BJ (cell line): ENCODE measurements around the gene SYT17. TPM values are rescaled to one million over a fixed set of nuclear protein-coding genes. Genes with fewer than 3 reads are reported as not detected.
A peak's percentile ranks its signal among the peaks of the same experiment; 100 is the strongest.

Source experiments
- CTCF ChIA-PET: fragments of 350-600 bp; formaldehyde crosslinking; extraction: SDS; loops from one replicate; lab custom pipeline; 2021; ENCODE audit warnings: antibody characterized with exemption, inconsistent platforms; lab: Yijun Ruan, JAX
- POLR2A ChIA-PET: fragments of 300-600 bp; sonication (Branson Sonifier 250); formaldehyde crosslinking; extraction: SDS; loops from one replicate; lab custom pipeline; 2021; ENCODE audit warnings: antibody characterized with exemption; lab: Charles Lee
- DNase-seq: peaks from one replicate; pipeline ENCODE4 v3.0.0-alpha.2; 2011; ENCODE audit warnings: low read depth
- H3K27me3 ChIP-seq: 2 replicates; pipeline ENCODE4 v1.6.0; 2011; ENCODE audit warnings: low read length; ENCODE audit not compliant: control insufficient read depth, insufficient read depth
- H3K36me3 ChIP-seq: 2 replicates; pipeline ENCODE4 v1.5.1; 2011; ENCODE audit warnings: low read length; ENCODE audit not compliant: control insufficient read depth, insufficient read depth
- H3K4me3 ChIP-seq: 2 replicates; pipeline ENCODE4 v1.5.1; 2011; ENCODE audit warnings: low read depth, mild to moderate bottlenecking, control low read depth, low read length
- polyA plus RNA-seq: library from polyadenylated mRNA; depleted of rRNA; stranded (reverse); fragments of >200 nt; gene quantifications from 2 replicates; pipeline ENCODE4 v1.2.3, GENCODE V29; 2011
- TF ChIP-seq, protein P1 (sequence below): IDR thresholded peaks from 2 replicates; pipeline ENCODE4 v1.5.1; 2011; ENCODE audit warnings: low read depth, mild to moderate bottlenecking, control low read depth, inconsistent platforms, low read length, moderate library complexity; ENCODE audit not compliant: insufficient read depth

Gene SYT17
- polyA plus RNA-seq, 1 experiment: not detected

GRCh38 chr16:19130852-19131824, 36.9 kb upstream of the SYT17 start:
- CTCF ChIA-PET: interaction anchor here (0.6 to 2.1 kb wide), 5 partner anchors 8 to 45 kb away, joined by 3 to 8 read pairs (median 3); no protein-coding TSS in a partner anchor
- Histone ChIP-seq H3K36me3 (no peaks in the 10 kb centered on the region), H3K27me3 (no peaks in the 10 kb centered on the region), H3K4me3 (no peak overlapping the region)
- DNase-seq: peak; percentile 46
- TF ChIP-seq, protein P1, sequence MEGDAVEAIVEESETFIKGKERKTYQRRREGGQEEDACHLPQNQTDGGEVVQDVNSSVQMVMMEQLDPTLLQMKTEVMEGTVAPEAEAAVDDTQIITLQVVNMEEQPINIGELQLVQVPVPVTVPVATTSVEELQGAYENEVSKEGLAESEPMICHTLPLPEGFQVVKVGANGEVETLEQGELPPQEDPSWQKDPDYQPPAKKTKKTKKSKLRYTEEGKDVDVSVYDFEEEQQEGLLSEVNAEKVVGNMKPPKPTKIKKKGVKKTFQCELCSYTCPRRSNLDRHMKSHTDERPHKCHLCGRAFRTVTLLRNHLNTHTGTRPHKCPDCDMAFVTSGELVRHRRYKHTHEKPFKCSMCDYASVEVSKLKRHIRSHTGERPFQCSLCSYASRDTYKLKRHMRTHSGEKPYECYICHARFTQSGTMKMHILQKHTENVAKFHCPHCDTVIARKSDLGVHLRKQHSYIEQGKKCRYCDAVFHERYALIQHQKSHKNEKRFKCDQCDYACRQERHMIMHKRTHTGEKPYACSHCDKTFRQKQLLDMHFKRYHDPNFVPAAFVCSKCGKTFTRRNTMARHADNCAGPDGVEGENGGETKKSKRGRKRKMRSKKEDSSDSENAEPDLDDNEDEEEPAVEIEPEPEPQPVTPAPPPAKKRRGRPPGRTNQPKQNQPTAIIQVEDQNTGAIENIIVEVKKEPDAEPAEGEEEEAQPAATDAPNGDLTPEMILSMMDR: no peak
- POLR2A ChIA-PET: interaction anchor here (0.6 kb wide), 1 partner anchor 1569 kb away, joined by 4 read pairs; no protein-coding TSS in a partner anchor

DNA sequence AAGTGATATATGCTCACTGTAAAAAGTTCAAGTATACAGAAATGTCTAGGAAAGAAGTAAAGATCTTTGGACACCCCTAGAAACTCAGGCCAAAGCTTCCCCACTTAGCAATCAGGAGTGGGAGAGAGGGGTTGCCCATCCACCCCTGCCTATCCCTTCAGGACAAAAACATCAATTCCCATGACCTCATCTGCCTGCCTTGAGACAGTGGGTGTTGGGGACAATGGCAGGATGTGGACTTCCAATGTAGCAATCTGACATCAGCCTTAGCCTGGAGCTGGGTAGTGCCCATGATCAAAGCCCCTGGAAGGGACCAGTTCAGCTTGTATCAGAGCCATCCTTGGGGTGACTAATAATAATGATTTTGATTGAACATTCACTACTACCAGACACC, 36.2 kb upstream of the SYT17 start:
- DNase-seq: no peak
- TF ChIP-seq, protein P1: no peak
- ChIA-PET CTCF (interaction anchor here (1.4 to 2.1 kb wide), 3 partner anchors 9 to 13 kb away, joined by 3 to 8 read pairs (median 5); no protein-coding TSS in a partner anchor), POLR2A (no interaction called here)
- Histone ChIP-seq H3K27me3 (no peaks in the 10 kb centered on the region), H3K36me3 (no peaks in the 10 kb centered on the region), H3K4me3 (no peak overlapping the region)

DNA sequence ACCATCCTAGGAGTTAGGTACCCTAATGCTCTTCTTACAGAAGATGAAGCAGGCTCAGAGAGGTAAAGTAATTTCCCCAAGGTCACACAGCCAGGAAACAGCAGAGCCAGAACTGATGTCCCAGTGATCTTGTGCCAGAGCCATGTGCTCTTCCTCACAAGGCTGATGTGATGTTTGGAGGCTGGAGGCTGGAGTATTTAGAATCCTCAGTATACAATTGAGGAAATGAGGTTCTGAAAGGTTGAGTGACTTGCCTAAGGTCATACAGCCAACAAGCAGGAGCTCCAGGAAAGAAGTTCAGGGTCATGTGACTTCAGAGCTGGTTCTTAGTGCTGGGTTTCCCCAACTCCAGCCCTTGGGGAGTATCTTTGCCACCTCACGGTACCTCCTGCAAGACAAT, 35.8 kb upstream of the SYT17 start:
- CTCF ChIA-PET: interaction anchor here (1.4 to 2.1 kb wide), 3 partner anchors 10 to 37 kb away, joined by 3 to 8 read pairs (median 3); no protein-coding TSS in a partner anchor
- no peak for DNase-seq
- H3K36me3 ChIP-seq: no peaks in the 10 kb centered on the region
- TF ChIP-seq, protein P1: no peak
- POLR2A ChIA-PET: no interaction called here
- no peaks in the 10 kb centered on the region for H3K27me3 ChIP-seq
- no peak overlapping the region for H3K4me3 ChIP-seq

DNA sequence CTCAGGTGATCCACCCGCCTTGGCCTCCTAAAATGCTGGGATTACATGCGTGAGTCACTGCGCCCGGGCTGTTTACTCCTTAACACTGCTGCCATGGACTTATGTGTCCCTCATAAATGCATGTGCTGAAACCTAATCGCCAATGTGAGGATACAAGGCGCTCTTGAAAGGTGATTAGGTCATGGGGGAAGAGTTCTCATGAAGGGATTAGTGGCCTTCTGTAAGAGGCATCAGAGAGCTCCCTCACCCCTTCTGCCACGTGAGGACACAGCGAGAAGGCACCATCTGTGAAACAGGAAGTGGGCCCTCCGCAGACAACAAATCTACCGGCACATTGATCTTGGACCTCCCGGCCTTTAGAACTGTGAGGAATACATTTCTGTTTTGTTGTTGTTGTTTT, 35.1 kb upstream of the SYT17 start:
- Histone ChIP-seq H3K27me3 (no peaks in the 10 kb centered on the region), H3K36me3 (no peaks in the 10 kb centered on the region), H3K4me3 (no peak overlapping the region)
- POLR2A ChIA-PET: no interaction called here
- TF ChIP-seq, protein P1: no peak
- no peak for DNase-seq
- CTCF ChIA-PET: interaction anchor here (1.4 kb wide), 1 partner anchor 38 kb away, joined by 3 read pairs; no protein-coding TSS in a partner anchor

GRCh38 chr16:19133600-19133999, 34.4 kb upstream of the SYT17 start:
- no peaks in the 10 kb centered on the region for H3K36me3 ChIP-seq
- TF ChIP-seq, protein P1: no peak
- H3K27me3 ChIP-seq: no peaks in the 10 kb centered on the region
- DNase-seq: no peak
- ChIA-PET CTCF (interaction anchor here (1.4 kb wide), 1 partner anchor 38 kb away, joined by 3 read pairs; no protein-coding TSS in a partner anchor), POLR2A (no interaction called here)
- H3K4me3 ChIP-seq: no peak overlapping the region
